GM12874 (cell line): Measurements from ENCODE around the gene EDN2.

ENCODE experiments used
- TF ChIP-seq, protein P1 (sequence below): IDR thresholded peaks from 2 replicates; pipeline ENCODE4 v1.5.1; 2011; ENCODE audit warnings: low read depth, mild to moderate bottlenecking, control low read depth, low read length, moderate library complexity; ENCODE audit not compliant: insufficient read depth

Gene EDN2

GRCh38 chr1:41444246-41444645 is 40.2 kb downstream of the EDN2 start:
- TF ChIP-seq, protein P1, sequence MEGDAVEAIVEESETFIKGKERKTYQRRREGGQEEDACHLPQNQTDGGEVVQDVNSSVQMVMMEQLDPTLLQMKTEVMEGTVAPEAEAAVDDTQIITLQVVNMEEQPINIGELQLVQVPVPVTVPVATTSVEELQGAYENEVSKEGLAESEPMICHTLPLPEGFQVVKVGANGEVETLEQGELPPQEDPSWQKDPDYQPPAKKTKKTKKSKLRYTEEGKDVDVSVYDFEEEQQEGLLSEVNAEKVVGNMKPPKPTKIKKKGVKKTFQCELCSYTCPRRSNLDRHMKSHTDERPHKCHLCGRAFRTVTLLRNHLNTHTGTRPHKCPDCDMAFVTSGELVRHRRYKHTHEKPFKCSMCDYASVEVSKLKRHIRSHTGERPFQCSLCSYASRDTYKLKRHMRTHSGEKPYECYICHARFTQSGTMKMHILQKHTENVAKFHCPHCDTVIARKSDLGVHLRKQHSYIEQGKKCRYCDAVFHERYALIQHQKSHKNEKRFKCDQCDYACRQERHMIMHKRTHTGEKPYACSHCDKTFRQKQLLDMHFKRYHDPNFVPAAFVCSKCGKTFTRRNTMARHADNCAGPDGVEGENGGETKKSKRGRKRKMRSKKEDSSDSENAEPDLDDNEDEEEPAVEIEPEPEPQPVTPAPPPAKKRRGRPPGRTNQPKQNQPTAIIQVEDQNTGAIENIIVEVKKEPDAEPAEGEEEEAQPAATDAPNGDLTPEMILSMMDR = peak; percentile 16; the same call in 1 of the 2 replicates

DNA sequence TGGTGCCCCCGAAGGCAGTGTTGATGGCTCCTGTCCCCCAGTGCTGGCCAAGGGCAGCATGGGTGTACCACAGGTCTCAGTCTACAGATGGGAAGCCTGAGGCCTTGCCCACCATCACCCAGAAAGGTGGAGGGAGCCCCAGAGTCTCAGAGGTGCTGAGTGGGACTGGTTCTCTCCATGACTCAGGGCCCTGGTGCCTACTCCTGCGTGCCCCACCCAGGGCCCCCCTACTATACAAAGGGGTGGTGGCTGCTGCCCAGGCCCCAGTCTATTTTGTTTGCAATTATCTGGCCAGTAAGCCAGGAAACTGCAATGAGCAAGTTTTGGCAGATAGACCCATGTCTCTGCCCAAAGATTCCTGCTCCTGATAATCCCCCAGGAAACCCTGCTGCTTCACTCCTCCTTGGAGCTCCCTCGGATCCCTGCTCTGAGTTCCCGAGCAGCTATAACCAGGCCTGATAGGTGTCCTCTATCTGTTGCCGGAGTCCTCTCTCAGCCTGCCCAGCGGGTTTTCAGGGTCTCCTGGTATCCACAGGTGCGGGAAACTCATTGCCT is 41.7 kb downstream of the EDN2 start:
- TF ChIP-seq, protein P1 = no peak

- TF ChIP-seq, protein P1 = no peak
Observed at GRCh38 chr1:41440321-41441085, 44.0 kb downstream of the EDN2 start.

DNA sequence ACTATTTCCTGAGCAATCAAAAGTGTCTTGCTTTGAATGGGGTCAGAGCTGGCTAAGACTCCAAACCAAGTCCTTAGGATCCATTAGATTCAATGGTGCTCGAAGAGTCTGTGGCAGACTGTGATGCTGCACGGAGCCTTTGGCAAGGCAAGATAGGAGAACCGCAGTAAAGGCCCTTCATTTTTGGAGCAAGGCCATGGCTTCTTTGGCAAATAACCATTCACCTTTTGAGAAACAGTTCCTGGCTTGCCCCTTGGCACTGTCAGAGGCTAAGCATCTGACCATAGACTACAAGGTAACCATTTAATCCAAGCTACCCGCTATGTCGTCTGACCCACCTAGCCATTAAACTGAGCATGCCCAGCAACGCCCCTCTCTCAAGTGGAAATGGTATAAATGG is 45.2 kb downstream of the EDN2 start:
- TF ChIP-seq, protein P1 = no peak

GRCh38 chr1:41438711-41439110 is 45.8 kb downstream of the EDN2 start:
- TF ChIP-seq, protein P1 = no peak

GRCh38 chr1:41437011-41437355 is 47.5 kb downstream of the EDN2 start:
- TF ChIP-seq, protein P1 = no peak

DNA sequence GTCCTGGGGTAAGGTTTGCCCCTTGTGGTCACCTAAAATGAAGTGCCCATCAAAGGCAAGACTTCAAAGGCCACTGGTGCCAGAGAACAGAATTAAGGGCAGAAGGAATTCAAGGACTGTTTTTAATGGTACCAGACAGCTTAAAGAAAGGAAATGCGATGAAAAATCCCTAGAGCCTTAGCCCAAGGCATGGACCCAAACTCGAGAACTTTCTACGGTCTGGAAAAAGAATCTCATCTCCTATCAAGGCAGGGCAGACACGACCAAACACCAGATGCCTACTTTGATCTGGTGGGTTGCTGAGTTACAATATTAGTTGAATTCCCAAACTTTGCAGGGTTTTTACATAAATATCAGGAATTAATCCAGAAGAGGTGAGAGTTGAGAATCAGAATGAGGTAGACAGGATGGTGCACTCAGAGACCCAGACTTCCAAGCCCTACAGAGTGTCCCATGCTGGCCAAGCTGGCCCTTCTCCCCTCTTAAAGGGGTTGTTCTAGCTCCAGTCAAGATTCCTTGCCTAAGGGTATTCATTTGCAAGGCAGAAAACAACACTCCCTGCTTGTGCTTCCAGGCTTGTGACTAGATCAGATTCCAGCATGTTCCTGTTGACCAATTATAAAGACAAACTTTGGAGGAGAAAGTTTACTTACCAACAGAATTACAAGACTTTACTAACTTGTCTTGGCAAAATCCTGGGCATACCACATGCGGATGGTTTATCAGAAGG is 48.0 kb downstream of the EDN2 start:
- TF ChIP-seq, protein P1 = no peak
